WTC11 (cell line): ENCODE measurements around the gene FAM124A.

Source experiments
- AFF4 ChIP-seq: sonication (generic); formaldehyde crosslinking; IDR thresholded peaks from 2 replicates; pipeline ENCODE4 v1.8.1; 2023; ENCODE audit warnings: mild to moderate bottlenecking, missing genetic modification reagents, borderline replicate concordance
- CREM ChIP-seq: sonication (generic); formaldehyde crosslinking; IDR thresholded peaks from 2 replicates; pipeline ENCODE4 v1.8.1; 2022; ENCODE audit warnings: mild to moderate bottlenecking, missing genetic modification reagents, moderate library complexity
- CTCF ChIP-seq: fragments of 200-600 bp; IDR thresholded peaks from 2 replicates; pipeline ENCODE4 v1.8.0; 2022; ENCODE audit warnings: antibody characterized with exemption
- MYBL2 ChIP-seq: sonication (generic); formaldehyde crosslinking; IDR thresholded peaks from 2 replicates; pipeline ENCODE4 v1.8.1; 2023; ENCODE audit warnings: mild to moderate bottlenecking, moderate library complexity, missing genetic modification reagents
- ZNF263 ChIP-seq: sonication (generic); formaldehyde crosslinking; IDR thresholded peaks from 2 replicates; pipeline ENCODE4 v1.8.1; 2022; ENCODE audit warnings: low read depth, mild to moderate bottlenecking, moderate library complexity, missing genetic modification reagents
- TF ChIP-seq, protein P1 (sequence below): sonication (generic); formaldehyde crosslinking; IDR thresholded peaks from 2 replicates; pipeline ENCODE4 v1.8.1; 2022; ENCODE audit warnings: mild to moderate bottlenecking, missing genetic modification reagents, moderate library complexity, borderline replicate concordance

DNA sequence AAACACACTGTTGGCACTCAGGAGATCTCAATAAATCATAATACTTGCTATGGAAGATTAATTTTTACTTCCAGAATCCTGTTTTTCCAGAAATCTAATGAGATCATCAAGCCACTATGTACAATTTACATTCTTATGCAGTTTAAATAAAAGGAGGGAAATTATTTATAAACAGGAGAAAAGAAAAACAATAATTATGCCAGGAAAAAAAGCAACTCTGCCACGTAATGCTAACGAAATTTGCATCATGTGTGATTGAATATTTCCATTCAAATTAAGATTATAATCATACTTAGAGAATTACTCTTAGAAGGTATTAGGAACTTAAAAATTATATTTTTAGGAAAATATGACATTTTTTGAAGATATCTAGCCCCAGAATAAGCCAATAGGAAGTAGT is 13.0 kb downstream of the FAM124A start:
- TF ChIP-seq ZNF263 (CRISPR knock-in tag) (no peak), MYBL2 (CRISPR knock-in tag) (no peak), CREM (CRISPR knock-in tag) (no peak), AFF4 (no peak), CTCF (no peak)
- TF ChIP-seq, protein P1, sequence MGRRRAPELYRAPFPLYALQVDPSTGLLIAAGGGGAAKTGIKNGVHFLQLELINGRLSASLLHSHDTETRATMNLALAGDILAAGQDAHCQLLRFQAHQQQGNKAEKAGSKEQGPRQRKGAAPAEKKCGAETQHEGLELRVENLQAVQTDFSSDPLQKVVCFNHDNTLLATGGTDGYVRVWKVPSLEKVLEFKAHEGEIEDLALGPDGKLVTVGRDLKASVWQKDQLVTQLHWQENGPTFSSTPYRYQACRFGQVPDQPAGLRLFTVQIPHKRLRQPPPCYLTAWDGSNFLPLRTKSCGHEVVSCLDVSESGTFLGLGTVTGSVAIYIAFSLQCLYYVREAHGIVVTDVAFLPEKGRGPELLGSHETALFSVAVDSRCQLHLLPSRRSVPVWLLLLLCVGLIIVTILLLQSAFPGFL (CRISPR knock-in tag) = no peak
